Astrocyte (in vitro differentiated cells and primary cell): ENCODE data around the gene HPD. TPM values are rescaled to one million over a fixed set of nuclear protein-coding genes. Genes with fewer than 3 reads are reported as not detected.
A peak's percentile ranks its signal among the peaks of the same experiment; 100 is the strongest.

Experiments used
- DNase-seq: peaks from one replicate; pipeline ENCODE4 v3.0.0-alpha.2; 2010; ENCODE audit warnings: low read depth
- FAIRE-seq: peaks from 2 replicates; lab custom pipeline; 2011; peaks lifted over from hg19 to GRCh38; lab: Jason Lieb, UNC
- H2AFZ ChIP-seq: 2 replicates; pipeline ENCODE4 v1.6.0; 2012; ENCODE audit warnings: low read depth, low read length, inconsistent platforms
- H3K27ac ChIP-seq: 2 replicates; pipeline ENCODE4 v1.5.1; 2011; ENCODE audit warnings: low read depth, low read length, inconsistent platforms
- H3K27me3 ChIP-seq: 2 replicates; pipeline ENCODE4 v1.6.0; 2011; ENCODE audit warnings: low read length, inconsistent platforms; ENCODE audit not compliant: insufficient read depth
- H3K36me3 ChIP-seq: 2 replicates; pipeline ENCODE4 v1.5.1; 2011; ENCODE audit warnings: low read length, inconsistent platforms; ENCODE audit not compliant: insufficient read depth
- H3K4me1 ChIP-seq: 2 replicates; pipeline ENCODE4 v1.5.1; 2011; ENCODE audit warnings: low read length, inconsistent platforms; ENCODE audit not compliant: insufficient read depth
- H3K4me2 ChIP-seq: 2 replicates; pipeline ENCODE4 v1.6.0; 2012; ENCODE audit warnings: low read length, inconsistent platforms
- H3K4me3 ChIP-seq: 2 replicates; pipeline ENCODE4 v1.5.1; 2011; ENCODE audit warnings: low read depth, mild to moderate bottlenecking, low read length, inconsistent platforms; ENCODE audit not compliant: insufficient read depth
- H3K79me2 ChIP-seq: 2 replicates; pipeline ENCODE4 v1.6.0; 2012; ENCODE audit warnings: mild to moderate bottlenecking, low read length, inconsistent platforms; ENCODE audit not compliant: insufficient read depth
- H3K9ac ChIP-seq: 2 replicates; pipeline ENCODE4 v1.6.0; 2012; ENCODE audit warnings: mild to moderate bottlenecking, low read length, inconsistent platforms
- H3K9me3 ChIP-seq: 2 replicates; pipeline ENCODE4 v1.5.1; 2012; ENCODE audit warnings: low read depth, mild to moderate bottlenecking, low read length, inconsistent platforms; ENCODE audit not compliant: insufficient read depth
- H4K20me1 ChIP-seq: 2 replicates; pipeline ENCODE4 v1.6.0; 2012; ENCODE audit warnings: low read length, inconsistent platforms; ENCODE audit not compliant: insufficient read depth
- H3K27ac Mint-ChIP-seq: one replicate; pipeline ENCODE4 v1.8.0; 2021; ENCODE audit warnings: mild to moderate bottlenecking, mixed read lengths; ENCODE audit not compliant: unreplicated experiment
- H3K27me3 Mint-ChIP-seq: one replicate; pipeline ENCODE4 v1.8.0; 2021; ENCODE audit warnings: low read depth, mixed read lengths; ENCODE audit not compliant: unreplicated experiment
- H3K36me3 Mint-ChIP-seq: one replicate; pipeline ENCODE4 v1.8.0; 2021; ENCODE audit warnings: low read depth, mixed read lengths; ENCODE audit not compliant: unreplicated experiment
- H3K4me1 Mint-ChIP-seq: one replicate; pipeline ENCODE4 v1.8.0; 2021; ENCODE audit warnings: low read depth, mixed read lengths; ENCODE audit not compliant: unreplicated experiment
- H3K4me3 Mint-ChIP-seq: one replicate; pipeline ENCODE4 v1.8.0; 2021; ENCODE audit warnings: mild to moderate bottlenecking, moderate library complexity, mixed read lengths; ENCODE audit not compliant: unreplicated experiment
- H3K9me3 Mint-ChIP-seq: one replicate; pipeline ENCODE4 v1.8.0; 2021; ENCODE audit warnings: mild to moderate bottlenecking, mixed read lengths; ENCODE audit not compliant: unreplicated experiment
- EZH2 ChIP-seq: IDR thresholded peaks from 2 replicates; pipeline ENCODE4 v1.6.1; 2012; ENCODE audit warnings: mild to moderate bottlenecking, low read length, inconsistent platforms; ENCODE audit not compliant: insufficient read depth
- total RNA-seq: library from RNA; stranded (reverse); gene quantifications from 2 replicates; pipeline ENCODE4 v1.2.1, GENCODE V29; 2021
- TF ChIP-seq, protein P1 (sequence below): IDR thresholded peaks from 2 replicates; pipeline ENCODE4 v1.5.1; 2011; ENCODE audit warnings: low read depth, mild to moderate bottlenecking, inconsistent platforms, low read length, moderate library complexity; ENCODE audit not compliant: insufficient read depth

Gene HPD
- total RNA-seq, 1 donor from 2014 or later = not detected

GRCh38 chr12:121811434-121812319, 47.0 kb downstream of the HPD start:
- H2AFZ ChIP-seq = no peak overlapping the region
- Mint-ChIP-seq H3K36me3 (peaks cover 16% of the 10 kb centered on the region), H3K27ac (peak overlapping the region; percentile 34), H3K27me3 (no peaks in the 10 kb centered on the region), H3K9me3 (no peaks in the 10 kb centered on the region), H3K4me3 (peak overlapping the region; percentile 87), H3K4me1 (peaks cover 6% of the 10 kb centered on the region)
- no peaks in the 10 kb centered on the region for H3K9me3 ChIP-seq
- H3K36me3 ChIP-seq = peaks cover 35% of the 10 kb centered on the region
- peak overlapping the region; percentile 88 for H3K4me2 ChIP-seq
- peaks cover 91% of the 10 kb centered on the region for H4K20me1 ChIP-seq
- H3K27ac ChIP-seq = peak overlapping the region; percentile 18
- peaks cover 90% of the 10 kb centered on the region for H3K79me2 ChIP-seq
- H3K4me3 ChIP-seq = peak overlapping the region; percentile 64
- H3K9ac ChIP-seq = peak overlapping the region; percentile 70
- no peak for DNase-seq
- FAIRE-seq = no peak
- peaks cover 30% of the 10 kb centered on the region for H3K4me1 ChIP-seq
- no peaks in the 10 kb centered on the region for H3K27me3 ChIP-seq
- no peak for TF ChIP-seq EZH2
- TF ChIP-seq, protein P1, sequence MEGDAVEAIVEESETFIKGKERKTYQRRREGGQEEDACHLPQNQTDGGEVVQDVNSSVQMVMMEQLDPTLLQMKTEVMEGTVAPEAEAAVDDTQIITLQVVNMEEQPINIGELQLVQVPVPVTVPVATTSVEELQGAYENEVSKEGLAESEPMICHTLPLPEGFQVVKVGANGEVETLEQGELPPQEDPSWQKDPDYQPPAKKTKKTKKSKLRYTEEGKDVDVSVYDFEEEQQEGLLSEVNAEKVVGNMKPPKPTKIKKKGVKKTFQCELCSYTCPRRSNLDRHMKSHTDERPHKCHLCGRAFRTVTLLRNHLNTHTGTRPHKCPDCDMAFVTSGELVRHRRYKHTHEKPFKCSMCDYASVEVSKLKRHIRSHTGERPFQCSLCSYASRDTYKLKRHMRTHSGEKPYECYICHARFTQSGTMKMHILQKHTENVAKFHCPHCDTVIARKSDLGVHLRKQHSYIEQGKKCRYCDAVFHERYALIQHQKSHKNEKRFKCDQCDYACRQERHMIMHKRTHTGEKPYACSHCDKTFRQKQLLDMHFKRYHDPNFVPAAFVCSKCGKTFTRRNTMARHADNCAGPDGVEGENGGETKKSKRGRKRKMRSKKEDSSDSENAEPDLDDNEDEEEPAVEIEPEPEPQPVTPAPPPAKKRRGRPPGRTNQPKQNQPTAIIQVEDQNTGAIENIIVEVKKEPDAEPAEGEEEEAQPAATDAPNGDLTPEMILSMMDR = peak; percentile 59

GRCh38 chr12:121810833-121811433, 47.7 kb downstream of the HPD start:
- Histone ChIP-seq H4K20me1 (peaks cover 93% of the 10 kb centered on the region), H3K9ac (peak overlapping the region; percentile 70), H3K27me3 (no peaks in the 10 kb centered on the region), H3K4me3 (peak overlapping the region; percentile 64), H3K36me3 (peaks cover 30% of the 10 kb centered on the region), H2AFZ (no peak overlapping the region), H3K4me1 (peaks cover 37% of the 10 kb centered on the region), H3K4me2 (peak overlapping the region; percentile 88), H3K79me2 (peaks cover 92% of the 10 kb centered on the region), H3K9me3 (no peaks in the 10 kb centered on the region), H3K27ac (no peak overlapping the region)
- FAIRE-seq (no peak), DNase-seq (no peak)
- peak overlapping the region; percentile 84 for H3K27ac Mint-ChIP-seq
- peaks cover 16% of the 10 kb centered on the region for H3K36me3 Mint-ChIP-seq
- H3K9me3 Mint-ChIP-seq = no peaks in the 10 kb centered on the region
- H3K27me3 Mint-ChIP-seq = no peaks in the 10 kb centered on the region
- H3K4me1 Mint-ChIP-seq = peaks cover 10% of the 10 kb centered on the region
- peak overlapping the region; percentile 87 for H3K4me3 Mint-ChIP-seq
- no peak for TF ChIP-seq EZH2
- TF ChIP-seq, protein P1 = no peak
